Liver (tissue), 3 donors: ENCODE results near the gene EHMT1.

Experiments used
- GABPA ChIP-seq, 2 donors: IDR thresholded peaks in 1 of 2; conservative IDR thresholded peaks in 1 of 2; 2 replicates each; pipeline ENCODE4 v1.6.1; 2016; ENCODE audit warnings: antibody characterized with exemption in 2 of 2, mild to moderate bottlenecking in 1 of 2, moderate library complexity in 1 of 2
- HNF4A ChIP-seq, 2 donors: conservative IDR thresholded peaks; 2 replicates each; pipeline ENCODE4 v1.6.1; 2016; ENCODE audit warnings: antibody characterized with exemption in 2 of 2, mild to moderate bottlenecking in 2 of 2
- JUND ChIP-seq, 2 donors: IDR thresholded peaks; 2 replicates each; pipeline ENCODE4 v1.6.1; 2016; ENCODE audit warnings: antibody characterized with exemption in 2 of 2
- RXRA ChIP-seq, 2 donors: IDR thresholded peaks; 2 replicates each; pipeline ENCODE4 v1.6.1; 2017 to 2018; ENCODE audit warnings: antibody characterized with exemption in 2 of 2, mild to moderate bottlenecking in 1 of 2
- ZBTB33 ChIP-seq: IDR thresholded peaks from 2 replicates; pipeline ENCODE4 v1.6.1; 2016; ENCODE audit warnings: antibody characterized with exemption
- TF ChIP-seq, protein P1 (sequence below): fragments of 150-350 bp; IDR thresholded peaks from 2 replicates; pipeline ENCODE4 v1.5.1; 2017; ENCODE audit warnings: improper control_type of control experiment, low read depth, low read length; ENCODE audit not compliant: missing input control
- TF ChIP-seq, protein P2 (sequence below): IDR thresholded peaks from 2 replicates; pipeline ENCODE4 v1.6.1; 2016; ENCODE audit warnings: antibody characterized with exemption, mild to moderate bottlenecking
- donor health status: healthy.
- donor health status: healthy.

- TF ChIP-seq GABPA (IDR thresholded peaks at IDR 0.05 in 1 of 2, conservative IDR thresholded peaks at IDR 0.05 in 1 of 2): no peak
- TF ChIP-seq, protein P1, sequence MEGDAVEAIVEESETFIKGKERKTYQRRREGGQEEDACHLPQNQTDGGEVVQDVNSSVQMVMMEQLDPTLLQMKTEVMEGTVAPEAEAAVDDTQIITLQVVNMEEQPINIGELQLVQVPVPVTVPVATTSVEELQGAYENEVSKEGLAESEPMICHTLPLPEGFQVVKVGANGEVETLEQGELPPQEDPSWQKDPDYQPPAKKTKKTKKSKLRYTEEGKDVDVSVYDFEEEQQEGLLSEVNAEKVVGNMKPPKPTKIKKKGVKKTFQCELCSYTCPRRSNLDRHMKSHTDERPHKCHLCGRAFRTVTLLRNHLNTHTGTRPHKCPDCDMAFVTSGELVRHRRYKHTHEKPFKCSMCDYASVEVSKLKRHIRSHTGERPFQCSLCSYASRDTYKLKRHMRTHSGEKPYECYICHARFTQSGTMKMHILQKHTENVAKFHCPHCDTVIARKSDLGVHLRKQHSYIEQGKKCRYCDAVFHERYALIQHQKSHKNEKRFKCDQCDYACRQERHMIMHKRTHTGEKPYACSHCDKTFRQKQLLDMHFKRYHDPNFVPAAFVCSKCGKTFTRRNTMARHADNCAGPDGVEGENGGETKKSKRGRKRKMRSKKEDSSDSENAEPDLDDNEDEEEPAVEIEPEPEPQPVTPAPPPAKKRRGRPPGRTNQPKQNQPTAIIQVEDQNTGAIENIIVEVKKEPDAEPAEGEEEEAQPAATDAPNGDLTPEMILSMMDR: no peak
- TF ChIP-seq JUND (IDR thresholded peaks at IDR 0.05): no peak
- TF ChIP-seq ZBTB33: no peak
- TF ChIP-seq, protein P2, sequence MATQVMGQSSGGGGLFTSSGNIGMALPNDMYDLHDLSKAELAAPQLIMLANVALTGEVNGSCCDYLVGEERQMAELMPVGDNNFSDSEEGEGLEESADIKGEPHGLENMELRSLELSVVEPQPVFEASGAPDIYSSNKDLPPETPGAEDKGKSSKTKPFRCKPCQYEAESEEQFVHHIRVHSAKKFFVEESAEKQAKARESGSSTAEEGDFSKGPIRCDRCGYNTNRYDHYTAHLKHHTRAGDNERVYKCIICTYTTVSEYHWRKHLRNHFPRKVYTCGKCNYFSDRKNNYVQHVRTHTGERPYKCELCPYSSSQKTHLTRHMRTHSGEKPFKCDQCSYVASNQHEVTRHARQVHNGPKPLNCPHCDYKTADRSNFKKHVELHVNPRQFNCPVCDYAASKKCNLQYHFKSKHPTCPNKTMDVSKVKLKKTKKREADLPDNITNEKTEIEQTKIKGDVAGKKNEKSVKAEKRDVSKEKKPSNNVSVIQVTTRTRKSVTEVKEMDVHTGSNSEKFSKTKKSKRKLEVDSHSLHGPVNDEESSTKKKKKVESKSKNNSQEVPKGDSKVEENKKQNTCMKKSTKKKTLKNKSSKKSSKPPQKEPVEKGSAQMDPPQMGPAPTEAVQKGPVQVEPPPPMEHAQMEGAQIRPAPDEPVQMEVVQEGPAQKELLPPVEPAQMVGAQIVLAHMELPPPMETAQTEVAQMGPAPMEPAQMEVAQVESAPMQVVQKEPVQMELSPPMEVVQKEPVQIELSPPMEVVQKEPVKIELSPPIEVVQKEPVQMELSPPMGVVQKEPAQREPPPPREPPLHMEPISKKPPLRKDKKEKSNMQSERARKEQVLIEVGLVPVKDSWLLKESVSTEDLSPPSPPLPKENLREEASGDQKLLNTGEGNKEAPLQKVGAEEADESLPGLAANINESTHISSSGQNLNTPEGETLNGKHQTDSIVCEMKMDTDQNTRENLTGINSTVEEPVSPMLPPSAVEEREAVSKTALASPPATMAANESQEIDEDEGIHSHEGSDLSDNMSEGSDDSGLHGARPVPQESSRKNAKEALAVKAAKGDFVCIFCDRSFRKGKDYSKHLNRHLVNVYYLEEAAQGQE: no peak
- no peak for TF ChIP-seq HNF4A (conservative IDR thresholded peaks at IDR 0.05)
- TF ChIP-seq RXRA (IDR thresholded peaks at IDR 0.05): no peak
These were observed 12.8 kb downstream of the EHMT1 start for GRCh38 chr9:137631345-137632229.
